Measurements from ENCODE around the gene DDAH2.

Gene DDAH2

DNA sequence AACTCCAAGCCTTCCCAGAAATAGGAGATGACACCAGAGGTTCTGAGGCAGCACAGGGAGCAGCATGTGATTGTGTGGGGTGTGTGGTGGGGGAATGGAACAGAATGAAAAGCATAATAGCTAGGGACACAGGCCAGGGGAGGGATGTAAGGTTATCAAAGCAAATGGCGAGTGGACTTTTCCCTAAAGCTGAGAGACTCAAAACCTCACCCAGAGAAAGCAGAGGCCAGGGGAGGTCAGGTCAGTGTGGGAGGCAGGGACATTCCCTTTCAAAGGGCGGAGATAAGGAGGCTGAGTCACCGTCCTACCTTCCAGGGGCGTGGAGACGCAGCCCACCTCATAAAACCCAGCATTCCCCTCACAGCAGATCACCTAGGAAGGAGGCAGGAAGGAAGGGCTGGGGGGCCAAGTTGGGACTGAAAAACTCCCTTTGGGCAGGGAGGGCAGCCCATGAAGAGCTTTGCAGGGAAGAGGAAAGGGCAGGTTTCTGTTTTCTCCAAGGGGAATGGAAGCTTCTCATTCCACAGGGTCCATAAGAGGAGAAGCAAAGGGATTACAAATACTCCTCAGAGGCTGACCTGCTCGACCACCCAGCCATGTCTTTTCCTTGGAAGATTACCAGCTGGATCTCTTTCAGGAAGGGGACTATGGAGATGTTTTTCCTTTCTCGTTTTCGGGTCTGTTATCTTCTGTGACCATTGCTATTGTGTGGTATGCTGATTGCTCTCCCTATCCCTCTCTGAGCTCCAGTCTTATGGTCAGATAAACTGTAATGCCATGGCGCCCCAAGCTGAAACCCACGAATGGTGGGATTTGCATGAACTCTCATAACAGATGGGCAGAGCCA lies 38.6 kb downstream of the DDAH2 start:
- DNase-seq (ENCODE audit: low spot score): no peak

DNA sequence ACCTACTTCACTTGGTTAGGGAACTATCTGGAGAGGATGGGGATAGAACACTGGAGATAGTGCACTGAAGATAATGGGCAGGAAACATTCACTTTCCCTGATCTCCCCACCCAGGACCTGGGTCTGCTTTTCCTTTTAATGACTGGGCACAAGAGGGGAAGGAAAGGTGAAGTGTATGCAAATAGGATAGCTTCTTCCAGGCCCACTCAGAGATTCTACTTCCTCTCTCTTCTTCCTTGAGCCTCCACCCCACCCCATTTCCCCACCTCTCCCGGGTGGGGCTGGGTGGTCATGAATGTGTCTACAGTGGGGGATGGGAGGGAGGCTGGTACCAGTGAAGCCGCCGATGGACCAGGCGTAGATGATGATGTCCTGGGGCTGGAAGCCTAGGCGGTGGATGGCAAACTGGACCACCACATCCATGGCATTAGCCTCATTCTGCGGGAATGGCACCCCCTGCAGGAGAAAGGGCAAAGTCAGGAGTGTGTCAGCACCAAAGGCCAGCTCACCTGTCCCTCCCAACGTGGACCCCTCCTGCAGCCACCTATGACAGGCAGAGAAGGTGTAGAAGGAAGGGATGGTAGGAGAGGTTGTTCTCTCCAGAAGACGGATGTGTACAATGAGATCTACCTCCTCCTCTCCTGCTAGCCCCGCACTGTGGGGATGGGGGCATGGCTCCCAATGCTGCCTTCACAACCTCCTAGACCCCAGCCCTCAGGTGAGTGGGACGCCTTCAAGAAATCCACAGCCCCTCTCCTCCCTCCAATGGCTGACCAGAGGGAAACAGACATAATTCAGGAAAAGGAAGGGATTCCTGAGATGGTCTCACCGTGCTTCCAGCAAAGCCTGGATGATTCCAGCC lies 39.6 kb downstream of the DDAH2 start:
- DNase-seq (ENCODE audit: low spot score): no peak

DNA sequence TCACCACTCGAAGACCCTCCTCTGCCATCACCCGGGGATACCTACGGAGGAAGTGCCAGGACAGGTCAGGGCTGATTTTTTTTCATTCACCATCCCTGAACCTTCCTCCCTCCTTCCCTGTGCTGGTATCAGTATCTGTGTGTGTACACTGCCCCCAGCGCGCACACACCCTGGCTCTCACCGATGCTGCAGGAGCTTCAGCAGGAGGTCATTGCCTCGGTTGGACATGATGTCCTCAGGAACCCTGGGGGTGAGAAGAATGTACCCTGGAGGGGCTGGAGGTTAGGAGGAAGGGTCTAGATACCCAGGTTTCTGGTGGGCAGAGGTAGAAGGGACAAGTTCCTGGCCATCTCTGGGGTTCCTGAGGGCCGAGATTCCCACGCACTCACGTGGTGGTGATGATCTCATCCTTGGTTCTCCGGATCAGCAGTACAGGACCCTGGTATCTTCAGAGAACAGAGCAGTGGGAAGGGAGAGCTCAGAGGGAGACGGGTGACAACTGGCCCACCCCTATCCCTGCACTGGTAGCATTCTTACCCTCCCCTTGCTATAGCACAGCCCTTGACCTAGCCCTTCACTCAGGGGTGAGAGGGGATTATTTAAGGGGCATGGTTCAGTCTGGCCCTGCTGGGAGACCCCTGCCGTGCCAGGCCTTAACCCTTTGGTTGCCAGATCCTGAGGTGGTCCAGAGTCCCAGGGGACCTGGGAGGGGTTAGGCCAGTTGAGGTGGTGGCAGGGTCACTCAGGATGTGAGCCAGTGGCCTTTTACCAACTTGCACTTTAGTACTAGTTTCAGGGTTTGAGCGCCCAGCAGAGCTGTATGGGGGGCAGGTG lies 41.0 kb downstream of the DDAH2 start:
- DNase-seq (ENCODE audit: low spot score): no peak

- no peak for DNase-seq (ENCODE audit: low spot score)
Measured at GRCh38 chr6:31687321-31687720, 41.8 kb downstream of the DDAH2 start.

GRCh38 chr6:31686483-31686882 lies 42.6 kb downstream of the DDAH2 start:
- no peak for DNase-seq (ENCODE audit: low spot score)

DNA sequence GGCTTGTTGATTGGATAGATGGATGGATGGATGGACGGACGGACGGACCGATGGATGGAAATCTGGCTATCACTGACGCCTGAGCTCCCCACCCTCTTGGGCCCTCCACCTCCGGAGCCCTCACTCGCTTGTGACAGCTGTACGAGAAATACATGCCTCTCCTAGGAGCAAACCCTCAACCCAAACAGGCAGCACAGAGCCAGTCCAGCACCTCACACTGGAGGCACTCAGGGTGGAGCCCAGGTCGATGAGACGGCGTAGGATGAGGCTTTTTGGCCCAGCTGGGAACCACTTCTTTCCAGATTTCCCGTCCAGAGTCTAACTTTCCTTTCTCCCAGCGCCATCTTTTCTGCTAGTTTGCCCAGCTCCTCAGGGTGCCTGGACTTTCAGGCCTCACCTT lies 45.5 kb downstream of the DDAH2 start:
- no peak for DNase-seq (ENCODE audit: low spot score)

- no peak for DNase-seq (ENCODE audit: low spot score)
Measured at GRCh38 chr6:31681135-31681671, 47.9 kb downstream of the DDAH2 start.

- DNase-seq (ENCODE audit: low spot score): peak; percentile 78
Measured at GRCh38 chr6:31680226-31681134, 48.6 kb downstream of the DDAH2 start, which contains the start of gene LY6G5C. Gene LY6G5C, minus strand, starts transcription at chr6:31681067. Its CDS starts 694 bp downstream, at chr6:31680373.

GRCh38 chr6:31677955-31678354 lies 51.1 kb downstream of the DDAH2 start:
- no peak for DNase-seq (ENCODE audit: low spot score)

All from activated CD4-positive, alpha-beta T cell treated with anti-CD3 and anti-CD28 coated beads, Interleukin-2, Interleukin-4, amounts not matched to agents 100 ng/mL and 50 ng/mL, durations not matched to agents 16 hours and 8 hours (primary cell).